HG03045 (cell line): ENCODE data around the gene RGMB.

ENCODE experiments used
- ATAC-seq: cut with Tn5 transposase; IDR thresholded peaks from one replicate; pipeline ENCODE4 v1.9.1; 2021; ENCODE audit warnings: mild to moderate bottlenecking, moderate library complexity; ENCODE audit not compliant: unreplicated experiment

The RGMB gene

GRCh38 chr5:98768160-98768959 is 5.1 kb upstream of the RGMB start:
- ATAC-seq, result no peak

GRCh38 chr5:98768960-98769209 is 4.6 kb upstream of the RGMB start:
- no peak for ATAC-seq

DNA sequence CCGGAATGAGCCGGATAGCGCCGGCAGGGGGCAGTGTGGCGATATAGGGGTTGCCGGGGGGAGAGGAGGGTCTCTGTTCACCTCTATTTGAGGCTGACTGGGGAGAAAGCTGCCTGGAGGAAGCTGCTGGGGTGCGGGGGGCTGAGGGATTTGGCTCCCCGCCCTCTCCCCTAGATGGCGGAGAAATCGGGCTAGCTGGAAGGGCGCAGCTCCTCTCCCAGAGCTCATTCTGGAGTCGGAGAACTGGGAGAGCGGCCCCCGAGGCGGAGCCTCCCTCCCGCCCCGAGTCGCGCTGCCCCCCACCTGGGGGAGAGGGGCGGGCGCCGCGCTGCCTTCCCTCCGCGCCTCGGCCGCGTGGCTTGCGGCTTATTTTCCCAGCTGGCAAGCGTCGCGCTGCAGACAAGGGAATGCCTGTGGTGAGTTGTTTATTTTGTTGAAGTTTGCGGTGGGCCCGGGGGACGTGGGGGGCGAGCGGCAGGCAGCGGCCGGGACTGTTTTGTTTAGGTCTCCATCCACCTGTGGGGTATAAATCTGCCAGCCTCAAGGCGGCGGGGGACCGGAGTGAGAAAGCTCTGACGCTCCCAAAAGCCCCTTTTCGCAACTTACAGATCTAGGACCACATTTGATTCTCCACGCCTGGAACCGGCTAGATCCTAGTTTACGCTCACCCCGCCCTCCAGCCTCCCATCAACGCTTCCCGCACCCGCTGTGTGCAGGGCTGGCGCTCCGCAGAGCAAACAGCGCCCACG is 4.1 kb upstream of the RGMB start:
- ATAC-seq, result no peak

- no peak for ATAC-seq
Observed at GRCh38 chr5:98769959-98770208, 3.6 kb upstream of the RGMB start.

GRCh38 chr5:98770209-98770910 is 3.1 kb upstream of the RGMB start:
- no peak for ATAC-seq

GRCh38 chr5:98770911-98771322 is 2.5 kb upstream of the RGMB start:
- ATAC-seq, result no peak

- no peak for ATAC-seq
Observed at GRCh38 chr5:98771382-98772109, 1.9 kb upstream of the RGMB start.

DNA sequence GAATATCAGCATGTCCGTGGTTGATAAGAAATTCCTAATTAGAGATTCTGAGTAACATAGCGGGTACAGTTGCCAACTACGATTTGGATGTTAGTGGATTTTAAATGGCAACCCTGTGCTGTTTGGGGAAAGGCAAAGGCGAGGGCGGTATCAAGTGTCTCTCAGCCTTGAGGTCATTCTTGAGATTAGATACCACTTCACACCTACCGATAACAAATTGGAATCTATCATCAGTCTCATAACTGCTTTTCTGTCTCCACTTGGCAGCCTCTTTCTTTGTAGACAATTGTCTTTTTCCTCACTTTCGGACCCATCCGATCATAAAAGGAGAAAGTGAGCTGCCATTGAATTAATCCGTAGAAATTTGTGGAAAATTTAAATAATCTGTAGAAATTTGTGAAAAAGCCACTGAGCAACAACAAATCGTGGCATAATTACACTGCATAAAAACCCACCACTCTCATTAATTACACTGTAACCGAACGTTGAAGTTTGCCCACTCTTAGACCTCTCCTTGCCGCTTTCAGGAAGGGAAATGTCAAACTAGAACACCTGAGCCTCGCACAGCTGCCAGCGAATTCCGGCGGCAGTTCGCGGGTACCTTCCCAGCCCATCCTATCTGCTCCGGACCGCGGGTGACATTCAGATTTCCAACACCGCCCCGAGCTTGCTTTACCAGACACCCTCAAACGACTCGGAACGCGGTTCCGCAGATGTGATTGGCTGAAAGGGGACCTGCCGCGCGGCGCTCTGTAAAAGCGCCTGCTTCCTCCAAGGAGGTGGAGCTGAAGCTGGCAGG is 849 bp upstream of the RGMB start:
- peak; percentile 16 for ATAC-seq

DNA sequence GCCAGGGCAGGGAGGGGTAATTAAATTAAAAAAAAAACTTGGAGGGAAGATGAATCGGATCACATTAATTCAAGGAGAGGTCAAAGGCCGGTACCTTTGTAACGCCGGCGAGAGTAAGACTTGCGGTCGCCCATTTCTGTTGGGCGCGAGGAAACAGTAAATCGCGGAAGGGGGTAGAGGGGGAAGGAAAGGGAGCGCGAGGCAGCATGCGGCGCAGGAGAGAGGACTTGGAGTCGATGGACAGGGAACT is 324 bp upstream of the RGMB start:
- ATAC-seq, result no peak

- peak; percentile 31 for ATAC-seq
Observed at GRCh38 chr5:98774192-98775033, 950 bp downstream of the RGMB start.

- no peak for ATAC-seq
Observed at GRCh38 chr5:98775246-98776065, 2.0 kb downstream of the RGMB start.

DNA sequence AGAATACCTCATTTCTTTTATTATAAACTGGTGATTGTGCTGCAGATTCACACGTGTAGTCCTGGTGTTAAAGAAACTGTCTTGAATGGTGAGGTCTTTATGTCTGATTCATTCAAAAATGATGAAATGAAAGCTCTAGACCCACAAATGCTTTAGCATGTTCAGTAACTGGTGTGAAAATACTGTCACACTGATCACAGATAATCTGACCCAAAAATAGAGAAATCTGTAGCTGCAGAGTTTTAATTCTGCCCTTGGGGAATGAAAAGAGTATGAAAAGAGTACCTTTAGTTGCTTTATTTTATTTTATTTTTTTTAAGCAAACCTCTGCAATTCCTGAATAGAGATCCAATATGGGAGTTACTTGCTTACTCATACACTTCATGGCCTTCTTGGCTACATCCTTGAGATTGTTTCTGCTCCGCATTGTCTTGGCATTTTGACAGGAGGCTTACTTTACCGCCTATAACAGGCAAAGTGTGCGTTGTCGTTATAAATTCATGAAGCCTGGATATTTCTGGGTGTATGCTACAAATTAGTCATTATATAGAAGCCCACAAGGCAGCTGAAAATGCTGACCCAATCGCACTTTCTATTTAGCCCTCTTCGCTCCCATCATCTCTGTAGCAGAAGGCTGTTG is 2.7 kb downstream of the RGMB start:
- ATAC-seq, result no peak

- ATAC-seq, result no peak
Observed at GRCh38 chr5:98777295-98777694, 3.8 kb downstream of the RGMB start.

DNA sequence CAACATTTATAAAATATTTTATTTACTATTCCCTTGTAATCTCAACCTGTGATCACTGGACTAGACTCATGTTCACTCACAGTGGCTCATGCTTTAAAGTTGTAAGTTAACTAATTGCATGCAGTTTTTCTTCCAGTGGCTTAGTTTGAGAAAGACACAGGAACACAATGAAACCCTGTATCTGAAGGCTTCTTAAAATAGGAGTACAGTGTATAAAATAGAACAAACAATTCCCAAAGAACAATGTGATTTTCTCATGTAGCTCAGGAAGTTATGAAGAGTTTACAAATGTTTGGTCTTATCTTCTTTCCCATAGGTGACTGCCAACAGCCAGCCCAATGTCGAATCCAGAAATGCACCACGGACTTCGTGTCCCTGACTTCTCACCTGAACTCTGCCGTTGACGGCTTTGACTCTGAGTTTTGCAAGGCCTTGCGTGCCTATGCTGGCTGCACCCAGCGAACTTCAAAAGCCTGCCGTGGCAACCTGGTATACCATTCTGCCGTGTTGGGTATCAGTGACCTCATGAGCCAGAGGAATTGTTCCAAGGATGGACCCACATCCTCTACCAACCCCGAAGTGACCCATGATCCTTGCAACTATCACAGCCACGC is 5.9 kb downstream of the RGMB start:
- ATAC-seq, result no peak

DNA sequence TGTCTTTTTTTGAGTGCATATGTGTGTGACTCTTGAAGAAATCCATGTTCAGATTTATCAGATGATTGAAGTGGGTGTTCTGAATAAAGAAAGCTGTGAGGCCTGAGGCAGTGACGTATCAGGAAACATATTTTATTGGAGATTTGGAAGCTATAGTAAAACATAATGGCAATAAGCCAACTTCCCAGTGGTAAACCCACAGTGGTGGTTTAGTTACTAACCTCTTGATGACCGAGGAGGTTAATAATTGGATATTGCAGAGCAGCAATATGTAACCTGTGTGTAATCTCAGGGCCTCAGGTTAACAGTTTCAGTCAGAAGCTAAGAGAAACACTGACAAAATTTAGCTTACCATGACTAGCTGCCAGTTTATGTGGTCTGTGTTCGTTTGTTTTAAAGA is 6.9 kb downstream of the RGMB start:
- no peak for ATAC-seq

DNA sequence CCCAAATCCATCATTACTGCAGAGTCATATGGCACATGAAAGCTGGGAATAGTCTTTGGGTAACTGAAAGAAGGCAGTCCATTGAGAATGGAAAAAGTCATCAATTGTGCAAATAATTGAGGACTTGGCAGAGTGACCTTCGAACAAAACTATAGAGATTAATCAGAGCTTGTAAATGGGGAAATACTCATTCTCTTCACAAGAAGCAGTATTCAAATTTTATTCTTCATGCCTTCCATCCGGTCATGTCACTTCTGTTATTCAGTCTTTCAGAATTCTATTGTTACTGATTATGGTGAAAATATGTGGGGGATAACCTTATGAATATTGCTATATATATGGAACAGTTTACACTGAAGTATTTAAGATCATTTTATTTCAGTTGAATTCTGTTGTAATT is 8.1 kb downstream of the RGMB start:
- no peak for ATAC-seq

DNA sequence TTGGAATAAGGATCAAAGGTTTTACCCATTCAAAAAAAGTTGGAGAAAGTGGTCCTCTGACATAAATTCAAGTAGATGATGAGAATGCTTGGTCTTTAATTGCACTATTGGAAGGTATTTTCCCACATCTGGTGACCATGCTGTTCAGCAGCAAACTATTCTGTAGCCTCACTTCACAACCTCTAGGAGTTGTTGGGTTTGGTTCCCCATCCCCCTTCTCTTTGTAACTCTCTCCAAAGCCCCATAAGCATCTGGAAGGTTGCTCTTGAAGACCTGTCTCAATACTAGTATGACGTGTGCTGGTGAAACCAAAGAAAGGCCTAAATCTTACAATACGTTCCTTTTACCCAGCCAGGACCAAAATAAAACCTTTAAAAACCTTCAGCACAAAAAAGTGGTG is 8.5 kb downstream of the RGMB start:
- no peak for ATAC-seq

GRCh38 chr5:98783051-98783649 is 9.7 kb downstream of the RGMB start:
- no peak for ATAC-seq
